ENCODE results near the gene TPSB2.

Gene TPSB2

GRCh38 chr16:1218930-1219611 is 10.9 kb downstream of the TPSB2 start:
- DNase-seq = no peak

GRCh38 chr16:1218061-1218929 is 11.7 kb downstream of the TPSB2 start:
- DNase-seq = no peak

- no peak for DNase-seq
These were observed 12.5 kb downstream of the TPSB2 start for GRCh38 chr16:1217526-1217925.

- DNase-seq = no peak
These were observed 13.1 kb downstream of the TPSB2 start for GRCh38 chr16:1216681-1217400.

- DNase-seq = no peak
These were observed 13.7 kb downstream of the TPSB2 start for GRCh38 chr16:1216296-1216619.

GRCh38 chr16:1215574-1216295 is 14.2 kb downstream of the TPSB2 start:
- no peak for DNase-seq

- DNase-seq = no peak
These were observed 15.3 kb downstream of the TPSB2 start for GRCh38 chr16:1214719-1215118.

- no peak for DNase-seq
These were observed 16.1 kb downstream of the TPSB2 start for GRCh38 chr16:1213796-1214372.

GRCh38 chr16:1213231-1213630 is 16.8 kb downstream of the TPSB2 start:
- no peak for DNase-seq

- DNase-seq = no peak
These were observed 17.3 kb downstream of the TPSB2 start for GRCh38 chr16:1212616-1213194.

- DNase-seq = no peak
These were observed 18.3 kb downstream of the TPSB2 start for GRCh38 chr16:1211451-1212268.

- no peak for DNase-seq
These were observed 19.5 kb downstream of the TPSB2 start for GRCh38 chr16:1210461-1210860.

GRCh38 chr16:1209081-1209480 is 20.9 kb downstream of the TPSB2 start:
- DNase-seq = no peak

GRCh38 chr16:1208239-1208830 is 21.6 kb downstream of the TPSB2 start:
- DNase-seq = no peak

GRCh38 chr16:1206786-1207185 is 23.2 kb downstream of the TPSB2 start:
- DNase-seq = no peak

GRCh38 chr16:1206326-1206725 is 23.7 kb downstream of the TPSB2 start:
- DNase-seq = no peak

GRCh38 chr16:1204933-1205332 is 25.1 kb downstream of the TPSB2 start:
- no peak for DNase-seq

- no peak for DNase-seq
These were observed 27.7 kb downstream of the TPSB2 start for GRCh38 chr16:1202274-1202673.

- no peak for DNase-seq
These were observed 28.5 kb downstream of the TPSB2 start for GRCh38 chr16:1201444-1201843.

GRCh38 chr16:1200014-1200627 is 29.9 kb downstream of the TPSB2 start:
- DNase-seq = no peak
